Measurements from ENCODE around the gene STC2.
"Not testable (repeated sequence)": the region's sequence is repeated elsewhere in the genome, so short reads cannot be mapped to it uniquely, and the experiment has no call there.

STC2 gene, protein sequence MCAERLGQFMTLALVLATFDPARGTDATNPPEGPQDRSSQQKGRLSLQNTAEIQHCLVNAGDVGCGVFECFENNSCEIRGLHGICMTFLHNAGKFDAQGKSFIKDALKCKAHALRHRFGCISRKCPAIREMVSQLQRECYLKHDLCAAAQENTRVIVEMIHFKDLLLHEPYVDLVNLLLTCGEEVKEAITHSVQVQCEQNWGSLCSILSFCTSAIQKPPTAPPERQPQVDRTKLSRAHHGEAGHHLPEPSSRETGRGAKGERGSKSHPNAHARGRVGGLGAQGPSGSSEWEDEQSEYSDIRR

DNA sequence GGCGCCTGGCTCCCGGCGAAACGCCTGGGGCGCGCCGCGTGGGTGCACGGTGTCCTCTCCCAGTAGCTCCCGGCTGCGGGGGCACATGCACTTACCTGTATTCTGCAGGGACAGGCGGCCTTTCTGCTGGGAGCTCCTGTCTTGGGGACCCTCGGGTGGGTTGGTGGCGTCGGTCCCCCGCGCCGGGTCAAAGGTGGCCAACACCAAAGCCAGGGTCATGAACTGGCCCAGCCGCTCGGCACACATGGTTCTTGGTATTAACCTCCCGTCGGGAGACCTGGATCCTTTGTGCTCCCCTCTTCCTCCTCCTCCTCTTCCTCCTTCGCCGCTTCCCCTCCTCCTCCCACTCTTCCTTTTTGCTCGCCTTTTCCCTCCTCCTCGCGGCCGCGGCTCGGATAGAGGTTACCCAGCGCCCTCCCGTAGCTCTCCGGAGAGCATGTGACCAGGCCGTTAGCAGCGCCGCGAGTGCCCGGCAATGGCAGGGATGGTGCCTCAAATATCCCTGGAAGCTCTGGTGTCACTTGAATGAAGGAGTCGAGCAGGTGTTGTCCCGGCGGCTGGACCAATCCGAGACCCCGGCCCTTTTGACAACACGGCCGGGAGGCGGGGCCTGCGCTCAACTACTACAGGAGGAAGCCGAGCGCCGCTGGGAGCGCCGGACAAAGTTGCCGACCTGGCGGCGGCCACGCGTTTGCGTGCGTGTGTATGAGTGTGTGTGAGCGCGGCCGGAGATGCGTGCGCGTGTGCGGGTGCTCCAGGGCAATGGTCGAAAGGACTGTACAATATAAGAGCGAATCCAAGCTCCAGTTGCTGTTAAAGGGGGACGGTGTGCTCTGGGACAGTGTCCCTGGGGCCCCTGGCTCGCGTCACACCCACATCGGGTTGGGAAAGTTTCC, at the start of gene STC2:
STC2 (minus strand) TSS at position 467 of the 896 bp plus-strand sequence; CDS start at position 246, 221 bp downstream.
- DNase-seq = peak; percentile 90

DNA sequence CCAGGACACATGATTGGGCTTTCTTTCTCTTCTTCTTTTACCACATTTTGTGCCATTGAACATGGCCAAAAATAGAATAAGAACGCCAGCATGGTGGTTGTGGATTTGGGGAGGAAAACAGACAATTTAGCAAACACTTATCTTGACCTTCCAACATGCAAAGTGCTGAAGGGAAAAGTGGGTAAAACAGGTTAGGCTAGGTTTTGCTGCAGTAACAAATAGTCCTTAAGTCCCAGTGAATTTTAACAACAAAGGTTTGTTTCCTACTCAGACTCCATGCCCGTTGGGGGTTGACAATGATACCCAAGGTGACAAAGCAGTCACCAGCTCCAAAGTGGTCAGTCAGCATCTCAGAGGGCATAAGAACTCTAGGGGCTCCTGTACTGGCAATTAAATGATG, 43.2 kb upstream of the STC2 start:
- no peak for DNase-seq

DNA sequence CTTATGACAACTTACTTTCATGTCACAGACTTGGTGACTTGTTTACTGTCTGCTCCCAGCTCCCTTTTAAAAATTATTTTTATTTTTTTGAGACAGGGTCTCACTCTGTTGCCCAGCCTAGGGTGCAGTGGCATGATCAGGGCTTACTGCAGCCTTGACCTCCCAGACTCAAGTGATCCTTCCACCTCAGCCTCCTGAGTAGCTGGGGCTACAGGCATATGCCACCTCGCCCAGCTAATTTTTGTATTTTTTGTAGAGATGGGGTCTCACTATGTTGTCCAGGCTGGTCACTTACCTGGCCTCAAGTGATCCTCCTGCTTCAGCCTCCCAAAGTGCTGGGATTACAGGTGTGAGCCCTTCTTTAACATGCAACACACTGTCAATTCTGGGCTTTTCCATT, 35.2 kb upstream of the STC2 start:
- DNase-seq = not testable (repeated sequence)

DNA sequence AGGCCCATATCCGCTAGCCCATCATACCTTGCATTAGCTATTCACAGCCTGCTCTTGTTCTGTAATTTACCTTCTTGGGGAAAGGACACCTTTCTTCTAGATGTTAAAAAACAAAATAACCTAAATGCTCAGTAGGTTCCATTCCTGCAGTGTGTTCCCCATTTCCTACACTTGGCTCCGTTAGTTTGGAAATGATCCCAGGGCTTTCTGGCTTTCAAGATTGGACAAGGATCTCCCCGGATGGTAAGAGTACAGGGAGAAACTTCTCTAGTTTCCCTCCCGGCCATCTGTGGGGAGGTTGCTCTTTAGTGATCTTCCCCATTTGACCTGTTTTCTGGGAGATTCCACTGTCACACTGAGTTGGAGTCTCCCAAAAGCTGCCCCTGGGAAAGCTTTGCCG, 27.3 kb upstream of the STC2 start:
- DNase-seq = no peak

DNA sequence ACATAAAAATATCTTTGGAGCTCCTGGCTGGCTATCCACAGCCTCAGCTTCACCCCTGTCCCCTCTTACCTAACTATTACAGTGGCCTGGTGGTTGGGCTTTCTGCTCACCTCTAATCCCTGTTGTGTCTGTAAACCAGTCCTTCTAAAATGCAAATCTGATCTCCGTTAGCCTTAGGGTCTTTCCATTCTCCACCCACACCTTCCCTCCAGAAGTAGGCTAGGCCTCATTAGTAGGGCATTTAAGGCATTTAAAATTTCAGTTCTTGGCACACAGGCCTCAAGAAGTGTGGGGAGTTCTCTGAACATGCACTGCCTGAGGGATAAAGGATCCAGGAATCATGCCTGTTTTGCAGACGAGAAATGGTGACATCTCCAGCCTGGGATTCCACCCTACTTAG, 26.4 kb upstream of the STC2 start:
- no peak for DNase-seq

DNA sequence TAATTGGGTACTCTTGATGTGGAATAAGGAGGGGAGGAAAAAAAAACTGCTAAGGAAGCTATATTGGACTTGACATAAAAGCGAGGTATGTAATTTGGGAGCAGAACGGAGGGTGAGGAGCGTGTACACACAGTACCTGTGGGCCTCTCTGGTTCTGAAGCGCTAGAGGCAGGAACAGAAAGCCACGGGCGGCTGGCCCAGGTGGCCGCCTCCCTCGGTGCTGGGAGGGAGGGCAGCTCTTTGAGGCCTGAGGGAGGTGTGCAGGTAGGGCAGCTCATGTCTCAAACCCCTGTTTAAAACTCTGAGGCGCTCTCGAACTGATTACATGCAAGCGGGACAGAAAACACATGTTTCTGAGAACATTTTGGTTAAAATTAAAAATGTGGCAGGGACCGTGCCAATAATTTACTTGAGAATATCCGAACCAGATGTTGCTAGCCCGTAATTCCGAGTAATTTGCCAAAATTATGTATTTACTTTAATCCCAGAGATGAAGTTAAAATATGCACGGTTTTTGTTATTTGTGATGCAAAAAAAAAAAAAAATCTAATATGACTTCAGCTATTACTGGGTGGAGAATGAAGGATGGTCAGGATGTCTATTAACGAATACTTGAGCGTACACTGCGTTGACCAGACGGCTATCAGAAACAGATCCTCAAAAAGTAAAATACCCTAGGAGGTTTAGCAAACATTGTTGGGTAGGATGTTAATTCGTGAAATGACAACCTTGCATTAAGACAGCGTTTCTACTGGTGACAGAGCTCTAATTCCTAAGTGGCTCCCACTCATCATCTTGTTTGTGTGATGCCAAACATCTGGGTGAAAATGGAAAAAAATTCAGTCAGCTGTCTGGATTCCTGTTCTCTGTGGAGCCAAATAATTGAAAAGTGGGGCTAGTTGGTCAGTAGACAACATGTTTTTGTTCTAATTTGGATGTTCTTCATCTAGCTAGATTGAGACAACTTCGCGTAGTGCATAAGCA, 24.4 kb upstream of the STC2 start:
- no peak for DNase-seq

DNA sequence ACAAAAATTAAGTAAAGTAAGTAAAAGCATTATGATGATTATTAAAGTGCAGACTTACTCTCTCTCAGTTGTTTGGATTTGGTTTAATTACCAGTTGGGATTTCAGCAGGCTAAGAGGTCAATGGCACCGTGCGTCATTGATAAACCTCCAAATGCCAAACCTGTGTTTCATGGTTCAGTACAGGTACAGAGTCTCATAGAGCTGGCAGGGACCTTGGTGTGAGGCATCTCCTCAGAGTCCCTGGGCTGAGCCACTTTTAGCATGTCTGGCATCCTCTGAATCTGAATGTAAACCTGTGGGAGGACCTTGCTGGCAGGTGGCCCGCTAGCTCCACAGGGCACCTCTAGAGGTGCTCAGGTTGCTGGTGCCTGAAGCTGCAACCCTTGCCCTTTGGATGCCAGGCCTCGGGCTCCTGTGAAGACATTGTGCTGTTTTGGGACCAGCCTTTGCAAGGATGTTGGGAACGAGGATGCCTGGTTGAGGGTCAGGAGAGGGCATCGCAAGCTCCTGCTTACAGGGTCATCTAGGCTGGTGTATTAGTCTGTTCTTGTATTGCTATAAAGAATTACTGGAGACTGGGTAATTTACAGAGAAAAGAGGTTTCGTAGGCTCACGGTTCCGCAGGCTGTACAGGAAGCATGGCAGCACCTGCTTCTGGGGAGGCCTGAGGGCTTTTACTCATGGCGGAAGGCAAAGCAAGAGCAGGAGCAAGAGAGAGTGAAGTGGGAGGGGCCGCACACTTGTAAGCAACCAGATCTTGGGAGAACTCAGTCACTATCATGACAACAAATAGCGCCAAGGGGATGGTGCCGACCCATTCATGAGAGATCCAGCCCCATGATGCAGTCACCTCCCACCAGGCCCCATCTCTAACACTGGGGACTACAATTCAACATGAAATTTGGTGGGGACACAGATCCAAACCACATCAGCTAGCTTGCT, 14.9 kb upstream of the STC2 start:
- no peak for DNase-seq

DNA sequence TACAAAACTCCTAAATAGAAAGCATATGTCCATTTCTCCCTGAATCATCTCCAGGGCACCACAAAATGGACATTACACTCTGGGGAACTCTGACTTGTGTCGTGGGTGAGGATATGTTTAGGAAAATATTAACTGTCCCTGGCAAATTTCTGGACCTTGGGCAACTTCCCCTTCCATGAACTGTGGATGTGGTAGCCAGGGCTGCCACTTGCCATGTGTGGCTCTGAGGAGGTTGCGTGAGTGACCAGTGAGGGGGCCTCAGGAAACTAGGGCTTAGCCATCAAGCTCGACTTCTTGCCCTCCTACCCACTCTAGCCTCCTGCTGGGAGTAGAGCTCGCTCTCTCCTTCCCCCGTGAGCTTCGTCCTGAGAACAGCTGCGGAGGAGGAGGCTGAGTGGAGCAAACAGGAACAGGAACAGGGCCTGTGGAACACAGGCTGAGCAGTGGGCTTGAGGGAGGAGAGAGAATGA, 13.8 kb upstream of the STC2 start:
- no peak for DNase-seq

DNA sequence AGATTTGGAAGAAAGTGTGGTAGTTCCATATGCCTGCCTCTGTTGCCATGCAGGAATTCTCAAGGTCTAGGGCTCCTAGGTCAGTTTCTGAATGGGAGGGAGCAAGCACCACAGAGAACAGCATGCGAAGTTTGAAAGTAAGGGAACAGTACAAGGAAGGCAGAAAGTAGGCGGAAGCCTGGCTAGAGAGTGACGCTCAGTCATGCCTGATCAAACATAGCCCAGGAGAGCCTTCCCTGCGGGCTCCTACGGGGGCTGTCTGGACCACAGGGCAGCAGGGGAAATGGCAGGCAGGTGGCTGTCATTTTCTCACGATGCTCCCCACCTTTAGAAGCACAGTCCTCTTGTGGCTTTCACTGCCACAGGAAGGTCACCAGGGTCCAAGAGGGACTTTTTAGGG, 12.8 kb upstream of the STC2 start:
- DNase-seq = no peak

DNA sequence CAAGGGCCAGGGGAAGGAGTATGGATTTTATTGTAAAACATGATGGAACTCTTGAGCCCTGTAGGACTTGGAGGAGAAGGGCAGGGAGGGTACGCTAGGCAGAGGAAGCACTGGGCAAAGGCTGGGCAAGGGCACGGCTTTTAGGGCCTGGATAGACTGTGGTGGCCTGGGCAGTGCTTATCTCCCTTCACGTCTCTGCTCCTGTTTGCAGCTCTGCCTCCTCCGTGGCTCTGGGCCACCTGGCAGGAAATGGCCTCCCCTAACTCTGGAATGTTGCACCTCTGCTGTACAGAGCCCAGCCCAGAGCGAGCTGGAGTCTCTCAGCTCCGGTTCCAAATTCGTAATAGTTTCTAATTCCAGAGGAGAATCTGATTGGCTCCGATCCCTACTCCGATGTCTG, 12.2 kb upstream of the STC2 start:
- no peak for DNase-seq

DNA sequence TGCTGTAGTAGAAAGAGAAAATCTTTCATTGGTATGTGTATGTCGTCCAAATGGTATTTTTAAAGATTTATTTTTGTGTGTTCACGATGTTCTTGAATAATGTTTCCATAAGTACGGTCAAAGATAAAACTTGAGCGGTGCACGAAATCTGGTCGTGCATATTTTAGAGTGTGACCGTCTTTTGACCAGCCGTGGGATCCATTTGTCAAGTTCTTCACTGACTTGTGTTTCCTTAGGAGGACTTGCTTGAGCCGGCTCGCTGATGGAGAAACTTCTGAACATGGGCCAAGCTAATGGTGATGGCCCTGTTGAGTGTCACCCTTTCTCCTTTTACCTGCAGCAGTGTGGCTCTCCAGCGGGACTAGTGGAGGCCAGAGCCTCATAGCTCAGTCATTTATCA, 11.1 kb upstream of the STC2 start:
- no peak for DNase-seq

DNA sequence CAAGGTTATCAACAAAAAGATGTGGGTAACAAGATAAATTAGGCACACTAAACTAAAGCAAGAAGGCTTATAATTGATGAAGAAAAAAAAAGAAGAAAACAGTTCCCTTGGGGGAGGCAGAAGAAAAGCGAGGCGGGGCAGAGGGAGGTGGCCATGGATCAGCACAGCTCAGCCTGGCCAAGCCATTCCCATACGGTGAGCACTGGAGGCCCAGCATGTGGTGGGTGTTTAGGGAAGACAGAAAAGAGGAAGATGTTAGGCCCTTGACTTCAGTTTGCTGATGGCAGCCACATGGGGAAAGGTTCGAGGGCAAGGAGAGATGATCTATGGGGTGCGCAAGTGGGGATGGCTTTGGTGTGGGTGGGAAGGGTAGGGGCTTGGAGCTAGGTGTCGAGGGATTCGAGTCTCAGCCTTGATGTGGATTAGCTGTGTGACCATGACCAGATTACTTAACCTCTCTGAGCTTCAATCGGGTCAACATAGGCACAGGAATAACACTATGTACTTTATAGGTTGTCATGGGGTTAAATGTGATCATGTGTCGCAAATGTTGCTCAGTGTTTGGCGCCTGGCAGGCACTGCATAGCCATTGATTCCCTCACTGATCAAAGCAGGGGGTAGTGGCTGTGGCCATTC, 10.3 kb upstream of the STC2 start:
- DNase-seq = no peak

DNA sequence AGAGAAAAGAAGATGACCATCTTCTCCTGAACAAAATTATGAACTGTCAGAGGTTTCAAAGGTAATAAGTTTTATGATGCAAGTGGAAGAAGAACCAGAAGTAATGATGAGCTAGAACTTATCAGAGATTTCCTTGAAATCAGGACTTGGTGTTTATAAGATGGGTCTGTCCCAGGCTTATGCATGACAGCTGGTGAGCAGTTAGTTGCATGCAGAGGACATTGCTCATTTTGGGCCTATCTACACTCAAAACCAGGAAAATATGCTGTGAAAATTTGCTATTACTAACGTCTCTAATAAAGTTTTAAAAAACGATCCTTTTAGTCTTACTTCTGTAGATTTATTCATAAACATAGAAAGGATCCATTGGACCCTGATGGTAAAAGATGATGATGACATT, 6.6 kb upstream of the STC2 start:
- DNase-seq = no peak

DNA sequence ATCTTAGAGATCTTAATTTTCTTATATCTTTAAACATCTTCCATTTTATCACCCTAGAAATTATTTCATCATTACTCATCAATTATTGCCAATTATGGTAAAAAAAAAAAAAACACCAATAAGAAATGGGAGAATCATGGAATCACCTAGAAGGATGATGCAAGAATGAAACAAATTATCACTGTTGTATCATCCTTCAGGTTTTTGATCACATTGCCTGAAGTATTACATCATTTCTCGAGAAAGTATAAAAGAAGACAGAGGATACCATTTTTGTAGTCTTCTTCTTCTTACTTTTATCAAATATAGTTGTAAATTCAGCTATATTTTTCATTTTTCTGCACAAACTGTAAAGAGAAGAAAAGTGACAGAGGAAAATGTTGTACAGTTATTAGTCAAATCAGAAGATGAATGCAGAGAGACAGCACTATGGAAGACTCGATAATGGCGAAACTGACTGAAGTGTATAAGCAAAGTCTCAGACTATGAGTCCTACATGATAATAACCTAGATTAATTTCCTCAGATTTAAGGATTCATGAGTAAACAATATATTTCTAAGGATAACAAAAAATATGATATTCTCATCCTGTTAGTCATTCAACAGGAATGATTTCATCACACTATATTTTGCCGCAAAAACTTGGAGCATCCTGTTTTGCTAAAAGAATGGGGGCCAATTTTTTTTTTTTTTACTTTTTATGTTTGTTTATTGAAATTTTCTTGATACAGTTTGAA, 5.9 kb upstream of the STC2 start:
- DNase-seq = no peak

DNA sequence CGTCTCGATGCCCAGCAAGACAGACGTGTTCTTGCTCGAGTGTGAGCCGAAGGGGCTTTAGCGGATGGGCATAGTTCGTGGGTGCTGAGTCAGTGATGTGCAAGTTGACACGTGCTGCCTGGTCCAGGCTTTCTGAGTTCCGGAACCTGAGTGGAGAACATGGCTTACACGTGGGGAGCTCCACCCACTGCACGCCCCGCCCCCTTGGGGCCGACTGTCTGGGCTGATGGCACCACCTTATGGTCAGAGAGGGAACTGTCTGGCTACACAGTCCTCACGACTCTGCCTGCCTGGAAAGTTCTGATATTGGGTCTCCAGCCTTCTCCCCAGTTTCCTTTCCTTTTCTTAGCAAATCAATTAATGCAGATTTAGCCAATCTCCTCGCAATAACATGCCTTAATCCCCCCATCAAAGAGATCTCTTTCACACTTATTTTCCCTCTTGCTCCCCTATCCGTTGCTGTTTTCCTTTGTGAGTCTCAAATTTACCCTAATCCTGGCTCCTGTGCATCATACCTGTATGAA, 3.8 kb upstream of the STC2 start:
- DNase-seq = peak; percentile 83

DNA sequence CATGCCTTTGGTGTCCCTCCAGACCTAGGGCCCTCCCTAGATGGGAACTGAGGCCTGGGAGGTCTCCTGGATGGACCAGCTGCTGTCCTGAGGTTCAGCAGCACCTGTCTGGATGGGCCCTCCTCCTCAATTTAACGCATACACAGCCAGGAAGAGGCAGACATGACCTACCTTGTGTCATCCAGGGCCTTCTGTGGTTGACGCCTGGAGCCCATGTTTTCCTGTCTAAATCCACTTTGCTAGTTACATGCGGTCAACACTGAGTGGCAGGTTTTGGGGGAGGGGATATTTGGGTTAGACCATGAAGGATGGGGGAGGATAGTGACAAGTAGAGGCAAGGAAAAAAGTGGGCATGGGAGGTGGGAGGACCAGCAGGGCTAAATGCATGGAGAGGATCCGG, 3.1 kb upstream of the STC2 start:
- DNase-seq = no peak

DNA sequence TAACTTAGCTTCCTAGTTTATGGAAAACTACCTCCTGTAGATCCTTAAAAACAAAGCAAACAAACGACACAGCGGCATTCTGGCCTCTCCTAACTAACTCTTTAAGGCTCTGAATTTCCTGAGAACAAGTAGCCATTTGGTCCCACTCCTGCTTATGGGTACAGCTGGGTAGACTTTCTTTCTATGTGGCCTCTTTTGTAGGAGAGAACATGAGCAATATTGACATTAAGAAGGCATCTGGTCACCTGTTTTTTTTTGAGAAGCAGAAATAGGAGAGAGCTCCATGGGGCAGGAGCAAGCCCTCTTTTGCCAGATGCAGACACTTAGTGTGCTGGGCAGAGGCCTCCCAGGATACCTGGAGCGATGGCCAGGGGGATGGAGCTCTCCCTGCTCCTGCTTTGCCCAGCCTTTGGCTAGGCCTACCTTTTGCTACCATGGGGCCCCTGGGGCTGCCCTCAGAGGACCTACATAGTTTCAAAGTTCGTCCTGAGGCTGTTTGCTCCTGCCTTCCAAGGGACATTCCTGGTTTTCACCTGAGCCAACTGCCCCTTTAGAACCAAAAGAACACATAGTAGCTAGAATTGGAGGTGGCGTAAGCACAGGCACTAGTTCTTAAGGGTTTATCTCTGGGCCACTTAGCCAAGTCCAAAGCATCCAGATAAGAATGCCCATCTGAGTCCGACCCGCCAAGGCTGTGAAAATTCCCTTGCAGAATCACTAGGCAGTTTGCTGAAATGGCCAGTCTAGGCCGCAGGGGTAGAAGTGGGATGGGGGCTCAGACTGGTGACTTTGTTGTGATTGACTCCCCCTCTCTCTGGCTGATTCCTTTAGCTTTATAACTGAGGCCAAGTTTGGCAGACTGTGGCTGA, 2.4 kb upstream of the STC2 start:
- no peak for DNase-seq

DNA sequence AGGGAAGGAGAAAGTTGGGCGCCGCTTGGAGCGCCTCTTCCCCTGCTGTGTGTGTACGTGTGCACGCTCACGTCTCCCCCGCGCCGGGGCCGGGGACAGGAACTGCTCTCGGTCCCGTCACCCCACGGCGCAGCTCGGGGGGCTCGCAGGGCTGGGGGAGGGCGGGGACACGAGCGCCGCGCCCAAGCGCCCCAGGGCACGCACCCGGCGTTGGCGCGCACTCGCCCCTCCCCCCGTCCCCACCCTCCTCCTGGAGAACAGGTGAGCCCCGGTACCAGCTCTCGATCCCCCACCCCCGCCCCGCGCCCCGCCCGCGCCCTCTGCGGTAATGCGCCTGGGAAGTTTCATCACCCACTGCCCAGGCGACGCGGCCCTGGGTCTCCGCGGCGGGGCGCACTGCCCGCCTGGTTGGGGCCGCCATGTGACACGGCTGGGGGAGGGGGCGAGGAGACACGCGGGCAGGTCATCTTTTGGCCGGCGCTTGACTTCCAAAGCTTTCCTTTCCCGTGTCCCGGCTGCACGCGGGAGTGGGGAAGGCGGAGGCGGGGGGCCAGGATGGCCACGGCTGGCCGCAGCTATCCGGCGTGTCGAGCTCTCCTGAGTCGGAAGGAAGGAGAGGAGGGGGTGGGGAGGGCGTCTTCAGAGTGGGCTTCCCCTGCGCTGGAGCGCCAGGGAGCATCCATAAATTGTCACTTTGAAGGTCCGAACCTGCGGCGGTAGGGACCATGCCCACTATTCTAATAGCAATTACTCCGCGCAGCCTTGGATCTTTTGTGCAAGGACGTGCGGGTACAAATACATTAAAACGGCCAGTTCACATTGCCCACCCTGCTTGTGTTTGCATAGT, 1.5 kb upstream of the STC2 start:
- no peak for DNase-seq
